Trophoblast cell (in vitro differentiated cells and primary cell): ENCODE measurements around the gene UNK.

ENCODE experiments used
- DNase-seq, 2 donors: peaks; one replicate each; pipeline ENCODE4 v3.0.0-alpha.2; 2016
- H2AFZ ChIP-seq: 2 replicates; pipeline ENCODE4 v1.6.1; 2013; ENCODE audit warnings: low read length, moderate library complexity, mild to moderate bottlenecking; ENCODE audit not compliant: insufficient read depth, poor library complexity
- H2AK5ac ChIP-seq: 2 replicates; pipeline ENCODE4 v1.6.1; 2013; ENCODE audit warnings: mild to moderate bottlenecking, low read length
- H2BK120ac ChIP-seq: 2 replicates; pipeline ENCODE4 v1.6.1; 2013; ENCODE audit warnings: low read length, mild to moderate bottlenecking, moderate library complexity; ENCODE audit not compliant: insufficient read depth, poor library complexity
- H2BK12ac ChIP-seq: 2 replicates; pipeline ENCODE4 v1.6.1; 2013; ENCODE audit warnings: mild to moderate bottlenecking, low read length, moderate library complexity
- H2BK5ac ChIP-seq: 2 replicates; pipeline ENCODE4 v1.6.1; 2013; ENCODE audit warnings: low read length, low read depth, moderate library complexity, mild to moderate bottlenecking; ENCODE audit not compliant: poor library complexity
- H3K14ac ChIP-seq: 2 replicates; pipeline ENCODE4 v1.6.1; 2013; ENCODE audit warnings: mild to moderate bottlenecking, low read length
- H3K18ac ChIP-seq: 2 replicates; pipeline ENCODE4 v1.6.1; 2013; ENCODE audit warnings: mild to moderate bottlenecking, low read length
- H3K23ac ChIP-seq: 2 replicates; pipeline ENCODE4 v1.6.1; 2013; ENCODE audit warnings: low read length
- H3K27ac ChIP-seq: 2 replicates; pipeline ENCODE4 v1.5.1; 2013; ENCODE audit warnings: low read depth, mild to moderate bottlenecking, inconsistent platforms, low read length, moderate library complexity
- H3K27me3 ChIP-seq: 2 replicates; pipeline ENCODE4 v1.6.1; 2013; ENCODE audit warnings: inconsistent platforms, mild to moderate bottlenecking, low read length, moderate library complexity; ENCODE audit not compliant: insufficient read depth
- H3K36me3 ChIP-seq, 2 experiments: 1 replicate in 1 of 2; 2 replicates in 1 of 2; pipeline ENCODE4 v1.6.1; 2013; ENCODE audit warnings: low read length in 2 of 2, mild to moderate bottlenecking in 2 of 2, moderate library complexity in 1 of 2; ENCODE audit not compliant: insufficient read depth in 2 of 2, control insufficient read depth in 1 of 2
- H3K4ac ChIP-seq: 2 replicates; pipeline ENCODE4 v1.6.1; 2013; ENCODE audit warnings: low read depth, mild to moderate bottlenecking, low read length, moderate library complexity
- H3K4me1 ChIP-seq, 2 experiments: 1 replicate in 1 of 2; 2 replicates in 1 of 2; pipeline ENCODE4 v1.6.1; 2013; ENCODE audit warnings: low read length in 2 of 2, mild to moderate bottlenecking in 2 of 2, moderate library complexity in 1 of 2; ENCODE audit not compliant: insufficient read depth in 2 of 2, control insufficient read depth in 1 of 2
- H3K4me2 ChIP-seq: 2 replicates; pipeline ENCODE4 v1.6.1; 2013; ENCODE audit warnings: inconsistent platforms, mild to moderate bottlenecking, low read length, moderate library complexity
- H3K4me3 ChIP-seq: 2 replicates; pipeline ENCODE4 v1.5.1; 2013; ENCODE audit warnings: mild to moderate bottlenecking, low read depth, low read length, inconsistent platforms
- H3K79me1 ChIP-seq: one replicate; pipeline ENCODE4 v1.6.1; 2013; ENCODE audit warnings: low read length
- H3K79me2 ChIP-seq: 2 replicates; pipeline ENCODE4 v1.6.1; 2013; ENCODE audit warnings: low read length, mild to moderate bottlenecking; ENCODE audit not compliant: control insufficient read depth, insufficient read depth, poor library complexity
- H3K9ac ChIP-seq: 2 replicates; pipeline ENCODE4 v1.6.1; 2013; ENCODE audit warnings: mild to moderate bottlenecking, low read length
- H3K9me3 ChIP-seq: 2 replicates; pipeline ENCODE4 v1.6.1; 2013; ENCODE audit warnings: low read depth, mild to moderate bottlenecking, control low read depth, inconsistent platforms, low read length; ENCODE audit not compliant: insufficient read depth
- H4K12ac ChIP-seq: 2 replicates; pipeline ENCODE4 v1.6.1; 2013; ENCODE audit warnings: low read depth, mild to moderate bottlenecking, low read length, moderate library complexity
- H4K8ac ChIP-seq: 2 replicates; pipeline ENCODE4 v1.6.1; 2013; ENCODE audit warnings: low read depth, mild to moderate bottlenecking, low read length, moderate library complexity
- H4K91ac ChIP-seq: one replicate; pipeline ENCODE4 v1.6.1; 2013; ENCODE audit warnings: low read depth, mild to moderate bottlenecking, low read length, moderate library complexity
- WGBS: extraction: QIAGEN DNeasy Blood & Tissue Kit; methylation state at CpG from one replicate; pipeline ENCODE4 v1.1.7; 2013; ENCODE audit warnings: missing lambda C conversion rate; ENCODE audit not compliant: insufficient read length, insufficient coverage; ENCODE audit errors: extremely low coverage; 5-methylcytosine and 5-hydroxymethylcytosine counted together

UNK gene

GRCh38 chr17:75816693-75817092 lies 32.1 kb downstream of the UNK start:
- no peaks in the 10 kb centered on the region for H3K9me3 ChIP-seq
- no peak overlapping the region for H3K9ac ChIP-seq
- H3K4me3 ChIP-seq = no peak overlapping the region
- peaks cover 88 to 91% of the 10 kb centered on the region in 2 experiments for H3K36me3 ChIP-seq
- no peak overlapping the region for H2BK12ac ChIP-seq
- no peak overlapping the region for H2AFZ ChIP-seq
- DNase-seq = no peak
- H4K8ac ChIP-seq = no peak overlapping the region
- H2AK5ac ChIP-seq = no peak overlapping the region
- no peak overlapping the region for H2BK120ac ChIP-seq
- no peaks in the 10 kb centered on the region for H3K27me3 ChIP-seq
- peaks cover 4% of the 10 kb centered on the region for H3K79me1 ChIP-seq
- H3K27ac ChIP-seq = no peak overlapping the region
- no peak overlapping the region for H4K91ac ChIP-seq
- no peak overlapping the region for H3K18ac ChIP-seq
- H3K79me2 ChIP-seq = no peaks in the 10 kb centered on the region
- peaks cover 11 to 14% of the 10 kb centered on the region in 2 experiments for H3K4me1 ChIP-seq
- H3K23ac ChIP-seq = no peak overlapping the region
- no peak overlapping the region for H4K12ac ChIP-seq
- H3K14ac ChIP-seq = no peak overlapping the region
- no CpG with 5 or more reads among the region's 9 CpGs for WGBS
- no peak overlapping the region for H3K4me2 ChIP-seq
- H2BK5ac ChIP-seq = no peak overlapping the region
- no peak overlapping the region for H3K4ac ChIP-seq

DNA sequence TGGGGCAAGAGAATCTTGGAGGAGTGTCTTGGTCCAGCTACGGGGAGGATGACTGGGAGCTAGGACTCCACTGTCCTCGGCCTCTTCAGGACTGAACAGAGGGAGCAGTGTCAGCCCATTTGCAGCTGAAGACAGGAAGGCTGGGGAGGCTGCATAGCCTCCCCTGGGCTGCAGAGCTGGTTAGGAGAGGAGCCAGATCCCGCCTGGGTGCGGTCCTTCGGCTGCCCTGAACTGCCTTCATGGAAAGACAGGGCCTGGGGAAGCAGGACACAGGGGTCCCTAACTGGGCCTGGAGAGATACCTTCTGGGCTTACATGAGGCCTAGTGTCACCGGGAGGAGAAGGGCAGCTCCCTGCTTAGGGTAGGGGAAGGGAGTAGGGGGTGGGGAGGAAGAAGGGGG lies 33.0 kb downstream of the UNK start:
- Histone ChIP-seq H3K9ac (no peak overlapping the region), H3K9me3 (no peaks in the 10 kb centered on the region), H3K79me2 (no peaks in the 10 kb centered on the region), H3K4me3 (no peak overlapping the region), H2AFZ (no peak overlapping the region), H4K12ac (no peak overlapping the region), H3K27me3 (no peaks in the 10 kb centered on the region), H3K23ac (no peak overlapping the region), H4K8ac (no peak overlapping the region), H4K91ac (no peak overlapping the region), H3K79me1 (peaks cover 4% of the 10 kb centered on the region), H2BK12ac (no peak overlapping the region), H3K27ac (no peak overlapping the region), H3K4me2 (no peak overlapping the region), H3K14ac (no peak overlapping the region), H2BK5ac (no peak overlapping the region), H3K36me3 (peaks cover 89 to 92% of the 10 kb centered on the region in 2 experiments), H2AK5ac (no peak overlapping the region), H2BK120ac (no peak overlapping the region), H3K4ac (no peak overlapping the region), H3K18ac (no peak overlapping the region), H3K4me1 (peaks cover 11 to 14% of the 10 kb centered on the region in 2 experiments)
- no peak for DNase-seq
- WGBS = no CpG with 5 or more reads among the region's 6 CpGs

DNA sequence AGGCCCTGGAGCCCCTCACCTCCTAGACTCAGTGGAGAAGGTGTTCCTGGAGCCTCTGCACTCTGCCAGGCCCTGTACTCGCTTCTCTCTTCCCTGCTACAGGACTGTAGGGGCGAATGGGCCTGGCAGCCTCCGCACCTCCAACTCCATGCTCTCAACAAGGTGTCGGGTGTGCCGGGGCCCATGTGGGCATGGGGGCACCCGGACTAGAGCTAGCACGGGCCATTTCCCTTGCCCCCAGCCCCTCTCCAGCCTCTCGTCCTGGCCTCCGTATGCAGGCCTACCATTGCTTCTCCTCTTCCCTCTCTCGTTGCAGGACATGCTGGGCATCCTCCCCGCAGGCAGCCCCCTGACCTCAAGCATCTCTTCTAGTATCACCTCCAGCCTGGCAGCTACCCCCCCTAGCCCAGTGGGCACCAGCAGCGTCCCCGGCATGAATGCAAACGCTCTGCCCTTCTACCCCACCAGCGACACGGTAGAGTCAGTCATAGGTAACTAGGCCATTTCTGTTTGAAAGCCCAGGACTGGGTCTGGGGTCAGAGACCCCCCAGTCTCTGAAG lies 33.8 kb downstream of the UNK start:
- H4K91ac ChIP-seq = no peak overlapping the region
- H2BK5ac ChIP-seq = no peak overlapping the region
- H3K27ac ChIP-seq = no peak overlapping the region
- no peak overlapping the region for H2BK120ac ChIP-seq
- H3K23ac ChIP-seq = no peak overlapping the region
- H3K4ac ChIP-seq = no peak overlapping the region
- WGBS = no CpG with 5 or more reads among the region's 16 CpGs
- DNase-seq = no peak
- no peak overlapping the region for H3K14ac ChIP-seq
- H4K8ac ChIP-seq = no peak overlapping the region
- peaks cover 4% of the 10 kb centered on the region for H3K79me1 ChIP-seq
- H3K18ac ChIP-seq = no peak overlapping the region
- no peaks in the 10 kb centered on the region for H3K9me3 ChIP-seq
- no peaks in the 10 kb centered on the region for H3K27me3 ChIP-seq
- H3K4me2 ChIP-seq = no peak overlapping the region
- no peak overlapping the region for H3K4me3 ChIP-seq
- no peaks in the 10 kb centered on the region for H3K79me2 ChIP-seq
- H4K12ac ChIP-seq = no peak overlapping the region
- H2AFZ ChIP-seq = no peak overlapping the region
- no peak overlapping the region for H2AK5ac ChIP-seq
- peaks cover 11 to 14% of the 10 kb centered on the region in 2 experiments for H3K4me1 ChIP-seq
- no peak overlapping the region for H3K9ac ChIP-seq
- H3K36me3 ChIP-seq = peaks cover 89 to 92% of the 10 kb centered on the region in 2 experiments
- H2BK12ac ChIP-seq = no peak overlapping the region

GRCh38 chr17:75819116-75819515 lies 34.5 kb downstream of the UNK start:
- DNase-seq = no peak
- no peak overlapping the region for H3K4me3 ChIP-seq
- peaks cover 4% of the 10 kb centered on the region for H3K79me1 ChIP-seq
- H3K23ac ChIP-seq = no peak overlapping the region
- H3K14ac ChIP-seq = no peak overlapping the region
- H4K12ac ChIP-seq = no peak overlapping the region
- WGBS = no CpG with 5 or more reads among the region's 7 CpGs
- no peaks in the 10 kb centered on the region for H3K9me3 ChIP-seq
- H4K8ac ChIP-seq = no peak overlapping the region
- no peaks in the 10 kb centered on the region for H3K79me2 ChIP-seq
- H3K4me1 ChIP-seq = peaks cover 11 to 14% of the 10 kb centered on the region in 2 experiments
- no peak overlapping the region for H2BK120ac ChIP-seq
- H2AFZ ChIP-seq = no peak overlapping the region
- no peak overlapping the region for H2AK5ac ChIP-seq
- H3K4ac ChIP-seq = no peak overlapping the region
- no peak overlapping the region for H3K9ac ChIP-seq
- H2BK5ac ChIP-seq = no peak overlapping the region
- no peak overlapping the region for H2BK12ac ChIP-seq
- no peaks in the 10 kb centered on the region for H3K27me3 ChIP-seq
- H3K36me3 ChIP-seq = peaks cover 89 to 92% of the 10 kb centered on the region in 2 experiments
- no peak overlapping the region for H3K4me2 ChIP-seq
- H3K27ac ChIP-seq = no peak overlapping the region
- H4K91ac ChIP-seq = no peak overlapping the region
- no peak overlapping the region for H3K18ac ChIP-seq
